A549 (cell line): ENCODE results near the gene RNF213.

ENCODE experiments used
- CEBPB ChIP-seq, 2 experiments: fragments of >200 bp in 1 of 2; sonication (Bioruptor Twin) in 1 of 2; formaldehyde crosslinking in 1 of 2; IDR thresholded peaks; 2 replicates each; pipeline ENCODE4 v1.6.1; 2012 to 2016
- JUNB ChIP-seq: fragments of >200 bp; sonication (Bioruptor Twin); formaldehyde crosslinking; IDR thresholded peaks from 2 replicates; pipeline ENCODE4 v1.6.1; 2016
- POLR2A ChIP-seq: IDR thresholded peaks from 2 replicates; pipeline ENCODE4 v1.6.1; 2012; ENCODE audit warnings: mild to moderate bottlenecking, low read length

DNA sequence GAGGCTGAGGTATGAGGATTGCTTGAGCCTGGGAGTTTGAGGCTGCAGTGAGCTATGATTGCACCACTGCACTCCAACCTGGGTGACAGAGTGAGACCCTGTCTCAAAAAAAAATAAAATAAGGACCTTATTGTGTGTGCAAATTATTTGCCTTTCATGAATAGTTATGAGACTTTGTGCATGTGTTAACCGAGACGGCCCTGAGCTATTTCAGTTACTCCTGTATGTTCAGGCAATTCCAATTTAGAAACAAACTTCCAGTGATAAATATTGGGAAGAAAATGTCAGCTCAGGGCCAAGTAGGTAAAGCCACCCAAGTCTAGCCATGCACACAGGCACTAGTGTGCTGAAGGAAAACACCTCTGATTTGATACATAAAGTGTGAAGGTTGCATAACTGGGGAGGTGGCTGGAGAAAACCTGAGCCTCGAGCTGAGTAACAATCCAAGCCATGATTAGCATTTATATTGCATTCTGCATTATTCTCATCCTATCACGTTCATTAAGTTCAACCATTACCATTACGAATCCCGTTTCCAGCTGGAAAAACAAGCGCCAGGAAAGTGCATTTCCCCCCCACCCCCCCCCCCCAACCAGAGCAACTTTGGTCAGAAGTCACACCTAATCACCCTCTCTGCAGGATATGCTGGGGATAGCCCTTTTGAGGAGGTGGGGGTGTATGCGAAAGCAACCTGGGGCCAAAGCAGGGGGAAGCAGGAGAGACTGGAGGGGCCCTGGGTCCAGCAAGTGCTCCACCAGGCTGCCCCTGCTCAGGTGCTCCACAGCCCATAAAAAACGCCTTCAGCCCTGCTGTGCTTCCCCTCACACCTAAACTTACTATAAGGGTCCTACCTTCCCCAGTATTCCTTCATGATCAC is 135.7 kb downstream of the RNF213 start:
- no peak for TF ChIP-seq POLR2A
- TF ChIP-seq CEBPB (IDR thresholded peaks at IDR 0.05) = peak in 1 of 2 experiments; percentile 13; a peak in 1 of 4 replicates
- no peak for TF ChIP-seq JUNB
